ENCODE data around the gene SORCS3.

DNA sequence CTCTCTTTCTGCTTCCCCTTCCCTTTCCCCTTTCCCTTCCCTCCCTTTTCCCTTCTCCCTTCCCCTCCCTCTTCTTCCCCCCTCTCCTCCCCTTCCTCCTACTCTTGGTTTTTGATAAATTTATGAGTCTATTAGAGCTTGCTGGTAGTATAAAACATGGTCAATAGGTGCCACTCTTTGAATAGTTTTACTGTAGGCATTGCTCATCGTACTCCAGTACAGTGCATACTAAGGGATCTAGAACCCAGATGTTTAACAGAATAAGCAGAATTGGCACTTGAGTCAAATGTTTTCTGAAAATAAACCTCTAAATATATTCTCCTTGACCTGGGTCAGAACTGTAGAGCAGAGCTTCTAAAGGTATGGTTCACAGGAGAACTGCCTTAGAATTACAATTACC, 126.7 kb downstream of the SORCS3 start:
- TF ChIP-seq EZH2 (IDR thresholded peaks at IDR 0.05; ENCODE audit: low read length) = no peak
- TF ChIP-seq CTCF (optimal IDR thresholded peaks at IDR 0.05 in 1 of 3, IDR thresholded peaks at IDR 0.05 in 1 of 3, conservative IDR thresholded peaks at IDR 0.05 in 1 of 3; ENCODE audit: extremely low read depth in 1 of 3, insufficient read depth in 2 of 3, low read length in 3 of 3) = no peak
